AG08395 (cell line): Measurements from ENCODE around the gene GP5.

Source experiments
- DNase-seq: peaks from one replicate; pipeline ENCODE4 v3.0.0; 2012; ENCODE audit warnings: mixed read lengths, low spot score

Gene GP5

GRCh38 chr3:194397757-194398312 lies 1.2 kb downstream of the GP5 start:
- no peak for DNase-seq

- DNase-seq: no peak
Measured at GRCh38 chr3:194396859-194397756, 2.0 kb downstream of the GP5 start.

- no peak for DNase-seq
Measured at GRCh38 chr3:194396539-194396858, 2.6 kb downstream of the GP5 start.

- peak; percentile 45 for DNase-seq
Measured at GRCh38 chr3:194395778-194396538, 3.1 kb downstream of the GP5 start.

GRCh38 chr3:194395212-194395611 lies 3.9 kb downstream of the GP5 start:
- DNase-seq: no peak

- DNase-seq: no peak
Measured at GRCh38 chr3:194392576-194392975, 6.5 kb downstream of the GP5 start.

GRCh38 chr3:194390835-194391234 lies 8.2 kb downstream of the GP5 start:
- DNase-seq: no peak

GRCh38 chr3:194389269-194389668 lies 9.8 kb downstream of the GP5 start:
- no peak for DNase-seq

GRCh38 chr3:194387926-194388418 lies 11.1 kb downstream of the GP5 start:
- DNase-seq: no peak

GRCh38 chr3:194387276-194387675 lies 11.8 kb downstream of the GP5 start:
- DNase-seq: no peak

- no peak for DNase-seq
Measured at GRCh38 chr3:194386648-194387047, 12.4 kb downstream of the GP5 start.

GRCh38 chr3:194386066-194386465 lies 13.0 kb downstream of the GP5 start:
- no peak for DNase-seq

- DNase-seq: no peak
Measured at GRCh38 chr3:194384569-194385001, 14.5 kb downstream of the GP5 start.

GRCh38 chr3:194384156-194384555 lies 14.9 kb downstream of the GP5 start:
- DNase-seq: no peak

GRCh38 chr3:194383276-194383940 lies 15.7 kb downstream of the GP5 start:
- no peak for DNase-seq

GRCh38 chr3:194382892-194383223 lies 16.2 kb downstream of the GP5 start:
- DNase-seq: no peak

GRCh38 chr3:194382196-194382891 lies 16.7 kb downstream of the GP5 start:
- DNase-seq: no peak

GRCh38 chr3:194381460-194381875 lies 17.6 kb downstream of the GP5 start:
- DNase-seq: no peak

GRCh38 chr3:194380326-194380725 lies 18.7 kb downstream of the GP5 start:
- DNase-seq: no peak

GRCh38 chr3:194379651-194380050 lies 19.4 kb downstream of the GP5 start:
- no peak for DNase-seq

- DNase-seq: no peak
Measured at GRCh38 chr3:194379231-194379630, 19.8 kb downstream of the GP5 start.

GRCh38 chr3:194377708-194378107 lies 21.4 kb downstream of the GP5 start:
- DNase-seq: no peak
